Activated CD4-positive, alpha-beta memory T cell treated with anti-CD3 and anti-CD28 coated beads, Interleukin-2, amount 10 ng/mL, durations not matched to agents 7 days and 5 days (primary cell): ENCODE measurements around the gene WFDC5. TPM values are rescaled to one million over a fixed set of nuclear protein-coding genes. Genes with fewer than 3 reads are reported as not detected.

Experiments
- CTCF ChIA-PET: fragments of 350-600 bp; sonication (Branson Sonifier 250); formaldehyde crosslinking; loops from one replicate; lab custom pipeline; 2021; ENCODE audit warnings: antibody characterized with exemption, inconsistent platforms; lab: Charles Lee
- POLR2A ChIA-PET: fragments of 350-600 bp; sonication (Branson Sonifier 250); formaldehyde crosslinking; loops from one replicate; lab custom pipeline; 2021; ENCODE audit warnings: antibody characterized with exemption; lab: Charles Lee
- DNase-seq: peaks from one replicate; pipeline ENCODE4 v3.0.0-alpha.2; 2020
- H3K27ac Mint-ChIP-seq: one replicate; pipeline ENCODE4 v1.8.0; 2021; ENCODE audit warnings: mild to moderate bottlenecking, mixed read lengths
- H3K27me3 Mint-ChIP-seq: one replicate; pipeline ENCODE4 v1.8.0; 2021; ENCODE audit warnings: mixed read lengths
- H3K36me3 Mint-ChIP-seq: one replicate; pipeline ENCODE4 v1.8.0; 2021; ENCODE audit warnings: low read depth, mixed read lengths
- H3K4me1 Mint-ChIP-seq: one replicate; pipeline ENCODE4 v1.8.0; 2021; ENCODE audit warnings: mixed read lengths
- H3K4me3 Mint-ChIP-seq: one replicate; pipeline ENCODE4 v1.8.0; 2021; ENCODE audit warnings: mild to moderate bottlenecking, mixed read lengths
- H3K9me3 Mint-ChIP-seq: one replicate; pipeline ENCODE4 v1.8.0; 2021; ENCODE audit warnings: mixed read lengths
- total RNA-seq, 2 experiments: library from RNA; stranded (reverse); gene quantifications; one replicate each; pipeline ENCODE4 v1.2.3, GENCODE V29; 2021

Gene WFDC5
- total RNA-seq, 2 experiments from 2014 or later: 0.63 to 0.73 TPM

DNA sequence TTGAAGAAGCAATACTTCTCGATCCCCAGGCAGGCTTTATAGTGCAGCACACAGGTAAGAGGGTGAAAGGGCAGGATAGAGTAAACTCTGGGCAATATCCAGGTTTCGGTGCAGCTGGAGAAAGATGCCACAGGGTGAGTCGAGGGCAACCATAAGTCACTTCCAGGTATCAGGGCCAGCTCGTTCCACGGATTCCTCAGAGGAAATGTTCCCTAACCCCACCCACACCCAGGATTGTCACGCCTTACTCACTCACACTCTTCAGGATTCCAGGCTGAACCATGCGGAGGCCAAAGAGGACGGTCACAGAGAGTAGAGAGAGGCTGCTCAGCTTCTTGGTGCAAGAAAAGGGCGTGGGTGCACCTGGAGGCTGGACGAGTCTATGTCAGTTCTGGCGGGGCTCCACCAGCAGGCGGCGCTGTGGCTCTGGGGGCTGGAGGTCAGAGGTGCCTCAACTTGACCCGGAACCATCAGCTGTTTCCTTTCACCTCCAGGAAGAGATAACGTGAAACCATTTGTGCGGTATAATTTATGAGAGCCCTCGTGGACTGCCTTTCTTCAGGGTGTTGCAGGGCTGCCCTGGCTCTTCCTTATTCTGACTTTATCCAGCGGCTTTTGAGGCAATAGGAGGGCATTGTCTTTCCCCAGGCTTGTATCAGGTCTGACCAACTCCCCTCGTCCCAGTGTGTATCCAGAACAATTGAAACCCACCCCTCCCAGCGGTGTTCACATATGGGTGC, 23.8 kb upstream of the WFDC5 start:
- no peak overlapping the region for H3K4me3 Mint-ChIP-seq
- POLR2A ChIA-PET: interaction anchor here (1.3 kb wide), 1 partner anchor 41 kb away, joined by 4 read pairs; no protein-coding TSS in a partner anchor
- no peaks in the 10 kb centered on the region for H3K36me3 Mint-ChIP-seq
- CTCF ChIA-PET: interaction anchor here (0.7 to 2.3 kb wide), 13 partner anchors 8 to 632 kb away, joined by 3 to 17 read pairs (median 4); no protein-coding TSS in a partner anchor
- H3K27ac Mint-ChIP-seq: no peak overlapping the region
- H3K9me3 Mint-ChIP-seq: no peaks in the 10 kb centered on the region
- DNase-seq: peak; percentile 76
- H3K4me1 Mint-ChIP-seq: no peaks in the 10 kb centered on the region
- peaks cover 8% of the 10 kb centered on the region for H3K27me3 Mint-ChIP-seq

GRCh38 chr20:45136911-45137310, 21.9 kb upstream of the WFDC5 start:
- no peaks in the 10 kb centered on the region for H3K4me1 Mint-ChIP-seq
- H3K4me3 Mint-ChIP-seq: no peak overlapping the region
- no peaks in the 10 kb centered on the region for H3K36me3 Mint-ChIP-seq
- ChIA-PET CTCF (no interaction called here), POLR2A (no interaction called here)
- no peak for DNase-seq
- H3K27ac Mint-ChIP-seq: no peak overlapping the region
- no peaks in the 10 kb centered on the region for H3K9me3 Mint-ChIP-seq
- H3K27me3 Mint-ChIP-seq: peaks cover 20% of the 10 kb centered on the region

DNA sequence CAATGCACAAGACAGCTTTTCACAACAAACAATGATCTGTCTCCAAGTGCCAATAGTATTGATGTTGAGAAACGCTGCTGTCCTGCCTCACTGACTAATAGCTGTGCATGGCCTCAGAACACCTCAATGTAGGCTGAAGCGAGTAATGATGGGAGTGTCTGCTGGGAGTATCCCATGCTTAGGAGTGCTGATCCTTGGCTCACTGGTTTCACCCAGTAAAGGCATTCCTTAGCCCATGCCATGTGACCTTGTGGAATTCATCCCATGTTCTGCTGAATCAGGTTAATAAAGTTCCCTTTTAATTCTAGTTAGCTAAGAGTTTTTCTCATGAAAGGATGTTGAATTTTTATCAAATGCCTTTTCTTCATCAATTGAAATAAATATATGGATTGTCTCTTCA, 13.1 kb upstream of the WFDC5 start:
- CTCF ChIA-PET: interaction anchor here (1.2 kb wide), 1 partner anchor 16 kb away, joined by 3 read pairs; no protein-coding TSS in a partner anchor
- no peak overlapping the region for H3K27ac Mint-ChIP-seq
- H3K9me3 Mint-ChIP-seq: no peaks in the 10 kb centered on the region
- H3K4me1 Mint-ChIP-seq: no peaks in the 10 kb centered on the region
- no peak for DNase-seq
- H3K27me3 Mint-ChIP-seq: peaks cover 60% of the 10 kb centered on the region
- no peaks in the 10 kb centered on the region for H3K36me3 Mint-ChIP-seq
- H3K4me3 Mint-ChIP-seq: no peak overlapping the region
- POLR2A ChIA-PET: no interaction called here

GRCh38 chr20:45124365-45124764, 9.4 kb upstream of the WFDC5 start, which contains the start of gene WFDC12:
Gene WFDC12, minus strand, starts transcription at chr20:45124465. Its CDS starts 18 bp downstream, at chr20:45124447.
- H3K9me3 Mint-ChIP-seq: no peaks in the 10 kb centered on the region
- no peaks in the 10 kb centered on the region for H3K4me1 Mint-ChIP-seq
- H3K36me3 Mint-ChIP-seq: no peaks in the 10 kb centered on the region
- H3K27ac Mint-ChIP-seq: no peak within 1 kb of the TSS
- ChIA-PET CTCF (interaction anchor here (1.6 kb wide), 1 partner anchor 12 kb away, joined by 3 read pairs; no protein-coding TSS in a partner anchor), POLR2A (no interaction called here)
- DNase-seq: no peak
- peaks cover 41% of the 10 kb centered on the region for H3K27me3 Mint-ChIP-seq
- no peak within 1 kb of the TSS for H3K4me3 Mint-ChIP-seq

DNA sequence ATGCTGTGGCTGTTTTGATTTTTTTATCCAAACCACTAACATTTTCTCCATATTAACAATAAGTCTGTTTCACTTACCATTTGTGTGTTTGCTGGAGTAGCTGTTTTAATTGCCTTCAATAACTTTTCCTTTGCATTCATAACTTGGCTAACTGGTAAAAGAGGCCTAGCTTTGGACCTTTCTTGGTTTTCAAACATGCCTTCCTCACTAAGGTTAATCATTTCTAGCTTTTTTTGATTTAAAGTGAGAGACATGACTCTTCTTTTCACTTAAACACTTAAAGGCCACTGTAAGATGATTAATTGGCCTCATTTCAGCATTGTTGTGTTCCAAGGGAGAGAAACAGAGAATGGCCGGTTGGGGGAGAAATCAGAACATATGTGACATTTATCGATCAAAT, 6.4 kb upstream of the WFDC5 start:
- ChIA-PET POLR2A (no interaction called here), CTCF (no interaction called here)
- H3K9me3 Mint-ChIP-seq: no peaks in the 10 kb centered on the region
- no peak for DNase-seq
- no peak overlapping the region for H3K27ac Mint-ChIP-seq
- no peaks in the 10 kb centered on the region for H3K4me1 Mint-ChIP-seq
- peaks cover 40% of the 10 kb centered on the region for H3K27me3 Mint-ChIP-seq
- no peaks in the 10 kb centered on the region for H3K36me3 Mint-ChIP-seq
- no peak overlapping the region for H3K4me3 Mint-ChIP-seq

DNA sequence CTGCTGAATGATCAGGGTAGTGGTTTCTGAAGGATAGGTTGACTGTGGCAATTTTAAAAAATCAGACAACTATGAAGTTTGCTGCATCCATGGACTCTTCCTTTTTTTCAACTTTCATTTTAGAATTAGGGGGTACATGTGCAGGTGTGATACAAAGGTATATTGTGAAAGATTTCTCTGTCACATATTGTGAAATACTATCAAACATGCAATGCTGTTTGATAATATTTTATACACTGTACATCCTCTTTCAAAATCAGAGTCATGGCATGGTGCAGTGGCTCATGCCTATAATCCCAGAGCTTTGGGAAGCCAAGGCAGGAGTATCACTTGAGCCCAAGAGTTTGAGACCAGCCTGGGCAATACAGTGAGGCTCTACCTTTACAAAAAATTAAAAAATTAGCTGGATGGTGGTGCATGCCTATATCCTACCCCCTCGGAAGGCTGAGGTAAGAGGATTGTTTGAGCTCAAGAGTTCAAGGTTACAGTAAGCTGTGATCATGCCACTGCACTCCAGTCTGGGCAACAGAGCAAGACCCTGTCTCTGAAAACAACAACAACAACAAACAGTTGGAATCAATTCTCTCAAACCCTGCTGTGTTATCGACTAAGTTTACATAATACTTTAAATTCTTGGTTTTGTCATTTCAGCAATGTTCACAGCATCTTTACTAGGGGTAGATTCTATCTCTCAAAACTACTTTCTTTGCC, 4.7 kb upstream of the WFDC5 start:
- Mint-ChIP-seq H3K36me3 (no peaks in the 10 kb centered on the region), H3K9me3 (no peaks in the 10 kb centered on the region), H3K27ac (no peak overlapping the region), H3K4me1 (peaks cover 2% of the 10 kb centered on the region), H3K4me3 (no peak overlapping the region), H3K27me3 (peaks cover 31% of the 10 kb centered on the region)
- ChIA-PET CTCF (interaction anchor here (0.7 to 1.4 kb wide), 2 partner anchors 11 to 24 kb away, joined by 3 to 5 read pairs; no protein-coding TSS in a partner anchor), POLR2A (no interaction called here)
- no peak for DNase-seq

GRCh38 chr20:45118028-45118427, 3.1 kb upstream of the WFDC5 start:
- Mint-ChIP-seq H3K4me3 (no peak overlapping the region), H3K4me1 (peaks cover 4% of the 10 kb centered on the region), H3K27me3 (peaks cover 25% of the 10 kb centered on the region), H3K27ac (no peak overlapping the region), H3K9me3 (no peaks in the 10 kb centered on the region), H3K36me3 (no peaks in the 10 kb centered on the region)
- DNase-seq: no peak
- ChIA-PET POLR2A (no interaction called here), CTCF (interaction anchor here (0.7 to 1.3 kb wide), 2 partner anchors 16 to 21 kb away, joined by 3 to 5 read pairs; no protein-coding TSS in a partner anchor)

- Mint-ChIP-seq H3K4me3 (no peak overlapping the region), H3K27me3 (peaks cover 26% of the 10 kb centered on the region), H3K27ac (no peak overlapping the region), H3K9me3 (no peaks in the 10 kb centered on the region), H3K36me3 (no peaks in the 10 kb centered on the region), H3K4me1 (peaks cover 4% of the 10 kb centered on the region)
- ChIA-PET POLR2A (no interaction called here), CTCF (interaction anchor here (1.3 kb wide), 1 partner anchor 21 kb away, joined by 5 read pairs; no protein-coding TSS in a partner anchor)
- no peak for DNase-seq
Observed at GRCh38 chr20:45117581-45117980, 2.6 kb upstream of the WFDC5 start.

DNA sequence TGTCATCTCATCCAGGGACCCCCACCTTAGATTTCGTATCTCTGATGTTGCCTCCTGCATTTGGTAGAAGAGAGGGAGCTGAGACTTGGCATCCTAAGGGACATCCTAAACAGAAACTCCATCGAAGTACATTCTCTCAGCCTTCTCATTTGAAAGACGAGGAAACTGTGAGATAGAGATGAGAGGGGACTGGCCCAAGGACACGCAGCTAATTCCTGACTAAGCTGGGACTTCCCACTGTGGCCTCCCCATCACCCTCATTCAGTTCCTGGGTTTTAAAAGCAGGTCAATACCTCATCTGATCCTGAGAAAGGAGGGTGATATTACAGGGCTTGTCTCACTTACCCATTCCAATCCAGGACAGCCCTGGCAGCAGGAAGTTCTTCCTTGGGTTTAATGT, 855 bp upstream of the WFDC5 start:
- DNase-seq: no peak
- Mint-ChIP-seq H3K4me3 (no peak overlapping the region), H3K36me3 (no peaks in the 10 kb centered on the region), H3K27ac (no peak overlapping the region), H3K4me1 (peaks cover 4% of the 10 kb centered on the region), H3K9me3 (no peaks in the 10 kb centered on the region), H3K27me3 (peaks cover 26% of the 10 kb centered on the region)
- CTCF ChIA-PET: interaction anchor here (1.4 to 1.5 kb wide), 2 partner anchors 9 to 20 kb away, joined by 4 to 5 read pairs; no protein-coding TSS in a partner anchor
- POLR2A ChIA-PET: no interaction called here

GRCh38 chr20:45115386-45115774, 406 bp upstream of the WFDC5 start:
- H3K27ac Mint-ChIP-seq: no peak overlapping the region
- POLR2A ChIA-PET: no interaction called here
- H3K4me3 Mint-ChIP-seq: no peak overlapping the region

DNA sequence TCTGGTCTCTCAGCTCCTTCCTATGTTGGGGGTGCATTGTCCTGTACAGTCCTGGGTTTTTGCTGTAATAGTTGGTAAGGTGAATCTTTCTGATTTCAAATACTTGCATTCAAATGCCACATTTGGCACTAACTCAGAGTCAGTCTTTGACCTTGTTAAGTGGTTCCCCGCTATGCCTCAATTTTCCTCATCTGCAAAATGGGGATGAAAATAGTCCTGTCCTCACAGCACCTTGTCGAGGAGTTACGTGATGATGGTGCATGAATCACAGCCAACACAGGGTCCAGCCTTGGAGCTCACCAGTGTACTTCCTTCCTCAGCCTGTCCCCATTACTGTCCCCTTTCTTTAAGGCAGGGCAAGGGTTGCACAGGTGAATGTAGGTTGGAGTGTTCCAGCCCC, 1.1 kb downstream of the WFDC5 start:
- Mint-ChIP-seq H3K27ac (no peak overlapping the region), H3K4me3 (no peak overlapping the region), H3K4me1 (peaks cover 4% of the 10 kb centered on the region), H3K36me3 (no peaks in the 10 kb centered on the region), H3K9me3 (no peaks in the 10 kb centered on the region), H3K27me3 (peaks cover 18% of the 10 kb centered on the region)
- DNase-seq: no peak
- CTCF ChIA-PET: interaction anchor here (1.1 to 5.1 kb wide), 2 partner anchors 19 to 70 kb away, joined by 5 to 44 read pairs; no protein-coding TSS in a partner anchor
- POLR2A ChIA-PET: interaction anchor here (1.0 kb wide), 1 partner anchor 17 kb away, joined by 3 read pairs; no protein-coding TSS in a partner anchor

More at GRCh38 chr20:45115386-45115774, 406 bp upstream of the WFDC5 start:
- CTCF ChIA-PET: interaction anchor here (1.4 to 1.5 kb wide), 2 partner anchors 9 to 20 kb away, joined by 4 to 5 read pairs; no protein-coding TSS in a partner anchor
- no peaks in the 10 kb centered on the region for H3K36me3 Mint-ChIP-seq
- peaks cover 26% of the 10 kb centered on the region for H3K27me3 Mint-ChIP-seq
- H3K9me3 Mint-ChIP-seq: no peaks in the 10 kb centered on the region
- peaks cover 4% of the 10 kb centered on the region for H3K4me1 Mint-ChIP-seq
- no peak for DNase-seq

DNA sequence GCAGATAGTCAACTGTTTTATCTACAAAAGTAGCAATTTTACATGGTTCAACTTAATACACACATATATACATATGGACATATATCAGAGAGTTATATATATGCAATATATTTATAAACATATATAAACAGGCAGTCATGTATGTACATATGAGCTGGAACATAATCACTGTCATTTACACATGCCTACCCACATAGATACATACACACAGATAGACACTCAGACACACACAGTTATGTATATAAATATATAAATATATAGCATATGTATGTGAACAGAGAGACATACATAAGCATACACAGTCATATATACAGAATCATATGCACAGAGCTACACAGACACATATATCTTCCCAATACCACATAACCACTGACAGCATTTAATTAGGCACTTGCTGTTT, 2.2 kb downstream of the WFDC5 start:
- H3K27ac Mint-ChIP-seq: no peak overlapping the region
- H3K4me3 Mint-ChIP-seq: no peak overlapping the region
- H3K36me3 Mint-ChIP-seq: no peaks in the 10 kb centered on the region
- DNase-seq: no peak
- POLR2A ChIA-PET: interaction anchor here (0.9 to 1.0 kb wide), 2 partner anchors 16 to 181 kb away, joined by 3 read pairs; no protein-coding TSS in a partner anchor
- no peaks in the 10 kb centered on the region for H3K9me3 Mint-ChIP-seq
- peaks cover 4% of the 10 kb centered on the region for H3K4me1 Mint-ChIP-seq
- CTCF ChIA-PET: interaction anchor here (1.0 to 5.1 kb wide), 9 partner anchors 9 to 69 kb away, joined by 3 to 44 read pairs (median 5); partner anchors contain the start of genes KCNS1 and WFDC12
- peaks cover 13% of the 10 kb centered on the region for H3K27me3 Mint-ChIP-seq
